Activated CD4-positive, alpha-beta T cell treated with anti-CD3 and anti-CD28 coated beads, Interleukin-2, Interleukin-6, amounts not matched to agents 100 ng/mL and 50 ng/mL, durations not matched to agents 16 hours and 8 hours (primary cell): ENCODE results near the gene OSBPL2.

Experiments
- DNase-seq: peaks from one replicate; pipeline ENCODE4 v3.0.0-alpha.2; 2020

The OSBPL2 gene

GRCh38 chr20:62329389-62330377 is 91.4 kb downstream of the OSBPL2 start:
- DNase-seq = no peak

GRCh38 chr20:62330576-62331317 is 92.4 kb downstream of the OSBPL2 start:
- DNase-seq = no peak

- DNase-seq = no peak
These were observed 93.0 kb downstream of the OSBPL2 start for GRCh38 chr20:62331347-62331746.

- no peak for DNase-seq
These were observed 94.1 kb downstream of the OSBPL2 start for GRCh38 chr20:62332421-62332820.

GRCh38 chr20:62332989-62333819 is 94.9 kb downstream of the OSBPL2 start:
- DNase-seq = no peak

- no peak for DNase-seq
These were observed 95.7 kb downstream of the OSBPL2 start for GRCh38 chr20:62333820-62334595.

- no peak for DNase-seq
These were observed 96.6 kb downstream of the OSBPL2 start for GRCh38 chr20:62334881-62335280.

- no peak for DNase-seq
These were observed 97.2 kb downstream of the OSBPL2 start for GRCh38 chr20:62335532-62335931.

- no peak for DNase-seq
These were observed 98.0 kb downstream of the OSBPL2 start for GRCh38 chr20:62336329-62336728.

- DNase-seq = no peak
These were observed 98.6 kb downstream of the OSBPL2 start for GRCh38 chr20:62336775-62337557.

- DNase-seq = no peak
These were observed 99.4 kb downstream of the OSBPL2 start for GRCh38 chr20:62337558-62338293.

GRCh38 chr20:62338294-62338620 is 99.9 kb downstream of the OSBPL2 start:
- DNase-seq = no peak

GRCh38 chr20:62339647-62340062 is 101.3 kb downstream of the OSBPL2 start:
- no peak for DNase-seq

- no peak for DNase-seq
These were observed 104.6 kb downstream of the OSBPL2 start for GRCh38 chr20:62342910-62343309.

- no peak for DNase-seq
These were observed 105.8 kb downstream of the OSBPL2 start for GRCh38 chr20:62344092-62344491.

- no peak for DNase-seq
These were observed 106.5 kb downstream of the OSBPL2 start for GRCh38 chr20:62344782-62345181.
